ENCODE results near the gene IL10RB. TPM values are rescaled to one million over a fixed set of nuclear protein-coding genes. Genes with fewer than 3 reads are reported as not detected.

The IL10RB gene
- total RNA-seq, 4 donors from 2014 or later, result 16.9 to 31.0 (median 20.6) TPM

GRCh38 chr21:33291686-33292085, 25.5 kb downstream of the IL10RB start:
- H3K4me3 ChIP-seq, result no peak overlapping the region
- peaks cover 17 to 79% (median 53%) of the 10 kb centered on the region in 4 donors for H3K36me3 ChIP-seq
- no peak overlapping the region for H3K27ac ChIP-seq (replicated peaks in 1 of 4)
- H3K27me3 ChIP-seq, result no peaks in the 10 kb centered on the region
- DNase-seq (ENCODE audit: extremely low spot score), result no peak
- intact Hi-C loops (cut with DNase I), result no loop called here
- no peaks in the 10 kb centered on the region for H3K9me3 ChIP-seq
- H3K4me1 ChIP-seq, result peaks cover 7 to 20% (median 18%) of the 10 kb centered on the region in 4 donors
- TF ChIP-seq POLR2AphosphoS5 (IDR thresholded peaks at IDR 0.05) (no peak), EP300 (IDR thresholded peaks at IDR 0.05) (no peak), POLR2A (IDR thresholded peaks at IDR 0.05; ENCODE audit: low read depth) (no peak)
- TF ChIP-seq, protein P1, sequence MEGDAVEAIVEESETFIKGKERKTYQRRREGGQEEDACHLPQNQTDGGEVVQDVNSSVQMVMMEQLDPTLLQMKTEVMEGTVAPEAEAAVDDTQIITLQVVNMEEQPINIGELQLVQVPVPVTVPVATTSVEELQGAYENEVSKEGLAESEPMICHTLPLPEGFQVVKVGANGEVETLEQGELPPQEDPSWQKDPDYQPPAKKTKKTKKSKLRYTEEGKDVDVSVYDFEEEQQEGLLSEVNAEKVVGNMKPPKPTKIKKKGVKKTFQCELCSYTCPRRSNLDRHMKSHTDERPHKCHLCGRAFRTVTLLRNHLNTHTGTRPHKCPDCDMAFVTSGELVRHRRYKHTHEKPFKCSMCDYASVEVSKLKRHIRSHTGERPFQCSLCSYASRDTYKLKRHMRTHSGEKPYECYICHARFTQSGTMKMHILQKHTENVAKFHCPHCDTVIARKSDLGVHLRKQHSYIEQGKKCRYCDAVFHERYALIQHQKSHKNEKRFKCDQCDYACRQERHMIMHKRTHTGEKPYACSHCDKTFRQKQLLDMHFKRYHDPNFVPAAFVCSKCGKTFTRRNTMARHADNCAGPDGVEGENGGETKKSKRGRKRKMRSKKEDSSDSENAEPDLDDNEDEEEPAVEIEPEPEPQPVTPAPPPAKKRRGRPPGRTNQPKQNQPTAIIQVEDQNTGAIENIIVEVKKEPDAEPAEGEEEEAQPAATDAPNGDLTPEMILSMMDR (IDR thresholded peaks at IDR 0.05), result no peak
- 93% methylated on average over 3 of the region's 9 CpGs for WGBS

- peaks cover 17 to 89% (median 58%) of the 10 kb centered on the region in 4 donors for H3K36me3 ChIP-seq
- DNase-seq (ENCODE audit: extremely low spot score), result no peak
- no peaks in the 10 kb centered on the region for H3K9me3 ChIP-seq
- 86% methylated on average over 5 of the region's 5 CpGs for WGBS
- H3K4me1 ChIP-seq, result peaks cover 0 to 11% (median 10%) of the 10 kb centered on the region in 4 donors
- intact Hi-C loops (cut with DNase I), result no loop called here
- no peak for TF ChIP-seq POLR2AphosphoS5 (IDR thresholded peaks at IDR 0.05)
- H3K27ac ChIP-seq (replicated peaks in 1 of 4), result no peak overlapping the region
- H3K4me3 ChIP-seq, result no peak overlapping the region
- no peaks in the 10 kb centered on the region for H3K27me3 ChIP-seq
Observed at GRCh38 chr21:33292724-33293123, 26.6 kb downstream of the IL10RB start.

DNA sequence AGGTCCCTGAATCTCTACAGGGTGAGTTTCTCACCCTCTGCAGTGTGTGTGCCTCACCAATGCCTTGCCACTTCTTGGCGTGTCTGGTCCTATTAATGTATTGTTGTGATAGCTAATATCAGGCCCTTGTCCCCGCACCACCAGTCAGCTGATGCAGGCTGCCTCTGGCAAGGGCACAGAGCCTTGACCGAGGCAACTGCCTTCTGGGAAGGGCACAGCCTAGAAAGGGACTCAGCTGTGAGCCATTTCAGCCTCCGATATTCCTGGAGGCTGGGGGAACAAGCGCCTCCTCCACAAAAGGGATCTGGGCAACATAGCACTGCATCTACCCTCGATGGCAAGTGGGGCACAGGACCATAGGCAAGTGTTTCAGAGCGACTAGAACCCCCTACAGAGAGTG, 27.0 kb downstream of the IL10RB start:
- no peak overlapping the region for H3K27ac ChIP-seq (replicated peaks in 1 of 4)
- no peaks in the 10 kb centered on the region for H3K27me3 ChIP-seq
- WGBS, result 91% methylated on average over 4 of the region's 7 CpGs
- no peaks in the 10 kb centered on the region for H3K9me3 ChIP-seq
- no peak overlapping the region for H3K4me3 ChIP-seq
- intact Hi-C loops (cut with DNase I), result no loop called here
- TF ChIP-seq POLR2AphosphoS5 (IDR thresholded peaks at IDR 0.05) (no peak), POLR2A (IDR thresholded peaks at IDR 0.05; ENCODE audit: low read depth) (no peak)
- peaks cover 17 to 86% (median 58%) of the 10 kb centered on the region in 4 donors for H3K36me3 ChIP-seq
- DNase-seq (ENCODE audit: extremely low spot score), result no peak
- peaks cover 0 to 11% (median 9%) of the 10 kb centered on the region in 4 donors for H3K4me1 ChIP-seq

DNA sequence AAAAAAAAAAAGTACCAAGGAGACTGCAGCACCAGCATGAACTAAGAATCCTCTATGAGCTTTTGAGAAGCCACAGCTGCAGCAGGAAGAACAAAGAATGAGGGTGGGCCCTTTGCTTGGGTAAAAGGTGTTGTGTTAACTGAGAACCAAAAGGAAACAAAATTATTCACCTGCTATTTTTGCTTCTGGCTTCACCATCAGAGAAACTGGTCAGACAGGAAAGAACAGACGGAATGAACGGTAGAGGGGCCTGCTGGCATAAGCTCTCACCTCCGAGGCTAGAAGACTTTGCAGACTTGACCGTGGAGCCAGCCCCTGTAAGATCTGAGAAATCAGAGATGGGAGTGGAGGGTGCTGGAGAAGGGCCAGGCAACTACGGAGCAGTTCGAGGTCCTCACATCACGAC, 27.6 kb downstream of the IL10RB start:
- Histone ChIP-seq H3K4me1 (peaks cover 0 to 9% (median 8%) of the 10 kb centered on the region in 4 donors), H3K36me3 (peaks cover 17 to 79% (median 57%) of the 10 kb centered on the region in 4 donors), H3K27me3 (no peaks in the 10 kb centered on the region), H3K27ac (replicated peaks in 1 of 4) (no peak overlapping the region), H3K9me3 (no peaks in the 10 kb centered on the region), H3K4me3 (no peak overlapping the region)
- DNase-seq (ENCODE audit: extremely low spot score), result no peak
- intact Hi-C loops (cut with DNase I), result no loop called here
- no peak for TF ChIP-seq POLR2AphosphoS5 (IDR thresholded peaks at IDR 0.05)
- no peak for TF ChIP-seq POLR2A (IDR thresholded peaks at IDR 0.05; ENCODE audit: low read depth)
- no peak for TF ChIP-seq EP300 (IDR thresholded peaks at IDR 0.05)
- TF ChIP-seq, protein P1 (IDR thresholded peaks at IDR 0.05), result no peak
- 69% methylated on average over 7 of the region's 7 CpGs for WGBS

- H3K27ac ChIP-seq (replicated peaks in 1 of 4), result no peak overlapping the region
Observed at GRCh38 chr21:33296156-33296555, 30.0 kb downstream of the IL10RB start.

More at GRCh38 chr21:33296156-33296555, 30.0 kb downstream of the IL10RB start:
- H3K4me3 ChIP-seq, result no peak overlapping the region
- TF ChIP-seq POLR2AphosphoS5 (IDR thresholded peaks at IDR 0.05) (no peak), EP300 (IDR thresholded peaks at IDR 0.05) (no peak), POLR2A (IDR thresholded peaks at IDR 0.05; ENCODE audit: low read depth) (no peak)
- TF ChIP-seq, protein P1 (IDR thresholded peaks at IDR 0.05), result no peak
- intact Hi-C loops (cut with DNase I), result no loop called here
- 93% methylated on average over 6 of the region's 6 CpGs for WGBS
- H3K9me3 ChIP-seq, result no peaks in the 10 kb centered on the region
- peaks cover 11 to 61% (median 44%) of the 10 kb centered on the region in 4 donors for H3K36me3 ChIP-seq
- peaks cover 0 to 16% (median 11%) of the 10 kb centered on the region in 4 donors for H3K4me1 ChIP-seq
- no peaks in the 10 kb centered on the region for H3K27me3 ChIP-seq
- no peak for DNase-seq (ENCODE audit: extremely low spot score)

Measured in esophagus muscularis mucosa (tissue), 4 donors.